A673 (cell line): Measurements from ENCODE around the gene FASN. TPM values are rescaled to one million over a fixed set of nuclear protein-coding genes. Genes with fewer than 3 reads are reported as not detected.

ENCODE experiments used
- BruUV-seq: library from RNA; stranded (reverse); fragments of 400-500 nt; replicated peaks from 2 replicates; lab custom pipeline; 2021; lab: Mats Ljungman, UMichigan
- CTCF ChIA-PET: fragments of 300-600 bp; sonication (Branson Sonifier 250); formaldehyde crosslinking; loops from one replicate; lab custom pipeline; 2022; ENCODE audit warnings: antibody characterized with exemption; lab: Charles Lee
- POLR2A ChIA-PET: fragments of 300-600 bp; sonication (Branson Sonifier 250); formaldehyde crosslinking; loops from one replicate; lab custom pipeline; 2022; ENCODE audit warnings: antibody characterized with exemption; ENCODE audit not compliant: low non-redundant PET; lab: Charles Lee
- DNase-seq: peaks from one replicate; pipeline ENCODE4 v3.0.0-alpha.2; 2015; ENCODE audit warnings: low spot score
- H3K27ac ChIP-seq: fragments of 200-600 bp; sonication (generic); 2 replicates; pipeline ENCODE4 v1.5.1; 2016; ENCODE audit warnings: mixed run types, low read depth, mild to moderate bottlenecking, mixed read lengths, antibody characterized with exemption, low read length; ENCODE audit not compliant: poor library complexity, severe bottlenecking
- H3K27me3 ChIP-seq: fragments of 200-600 bp; sonication (generic); replicated peaks from 2 replicates; pipeline ENCODE4 v1.6.1; 2017; ENCODE audit warnings: mixed run types, low read depth, mild to moderate bottlenecking, mixed read lengths, antibody characterized with exemption, low read length; ENCODE audit not compliant: insufficient read depth, poor library complexity
- H3K36me3 ChIP-seq: fragments of 200-600 bp; sonication (generic); 2 replicates; pipeline ENCODE4 v1.6.1; 2016; ENCODE audit warnings: mixed run types, mild to moderate bottlenecking, mixed read lengths, antibody characterized with exemption, low read length; ENCODE audit not compliant: insufficient read depth, poor library complexity, severe bottlenecking
- H3K4me1 ChIP-seq: fragments of 200-600 bp; sonication (generic); 2 replicates; pipeline ENCODE4 v1.6.1; 2017; ENCODE audit warnings: mixed run types, mild to moderate bottlenecking, mixed read lengths, antibody characterized with exemption, low read length; ENCODE audit not compliant: insufficient read depth, poor library complexity, severe bottlenecking
- H3K4me3 ChIP-seq: fragments of 200-600 bp; sonication (generic); 2 replicates; pipeline ENCODE4 v1.5.1; 2016; ENCODE audit warnings: low read depth, mixed run types, mild to moderate bottlenecking, mixed read lengths, low read length; ENCODE audit not compliant: poor library complexity, severe bottlenecking
- H3K9me3 ChIP-seq: fragments of 200-600 bp; sonication (generic); 2 replicates; pipeline ENCODE4 v1.6.1; 2016; ENCODE audit warnings: mixed run types, low read depth, mild to moderate bottlenecking, mixed read lengths, antibody characterized with exemption, low read length; ENCODE audit not compliant: poor library complexity, severe bottlenecking
- CTCF ChIP-seq: fragments of 300-800, 200-600 bp; sonication (generic); conservative IDR thresholded peaks from 2 replicates; pipeline ENCODE4 v1.5.1; 2017; ENCODE audit warnings: low read depth, mild to moderate bottlenecking, antibody characterized with exemption, low read length, moderate library complexity, mixed read lengths
- EZH2 ChIP-seq: fragments of 200-600 bp; sonication (generic); IDR thresholded peaks from 2 replicates; pipeline ENCODE4 v1.6.1; 2017; ENCODE audit warnings: borderline replicate concordance, low read depth, mild to moderate bottlenecking, mixed read lengths, antibody characterized with exemption, low read length; ENCODE audit not compliant: poor library complexity, severe bottlenecking
- intact Hi-C: fragments of 100-400 bp; cut with micrococcal nuclease; formaldehyde crosslinking; loops from one replicate; pipeline ENCODE4 v1.10.0; 2022; ENCODE audit not compliant: unreplicated experiment
- total RNA-seq: library from RNA; stranded (reverse); gene quantifications from 2 replicates; pipeline ENCODE4 v1.2.3, GENCODE V29; 2021

FASN gene
- total RNA-seq, 1 experiment from 2014 or later = 591 TPM

- CTCF ChIA-PET = interaction anchor here (1.6 kb wide), 1 partner anchor 24 kb away, joined by 4 read pairs; the partner anchor contains the start of gene DCXR
- Histone ChIP-seq H3K4me1 (peaks cover 5% of the 10 kb centered on the region), H3K27me3 (no peaks in the 10 kb centered on the region), H3K4me3 (no peak overlapping the region), H3K9me3 (no peaks in the 10 kb centered on the region), H3K36me3 (peaks cover 68% of the 10 kb centered on the region), H3K27ac (no peak overlapping the region)
- no peak for TF ChIP-seq EZH2
- TF ChIP-seq CTCF = no peak
- BruUV-seq = no TSS peak
- POLR2A ChIA-PET = no interaction called here
- intact Hi-C loops = no loop called here
- DNase-seq = no peak
Observed at GRCh38 chr17:82061047-82061925, 36.8 kb downstream of the FASN start.

- Histone ChIP-seq H3K4me1 (no peaks in the 10 kb centered on the region), H3K4me3 (no peak overlapping the region), H3K9me3 (no peaks in the 10 kb centered on the region), H3K27me3 (no peaks in the 10 kb centered on the region), H3K36me3 (peaks cover 75% of the 10 kb centered on the region), H3K27ac (no peak overlapping the region)
- TF ChIP-seq EZH2 (no peak), CTCF (no peak)
- POLR2A ChIA-PET = no interaction called here
- intact Hi-C loops = no loop called here
- no peak for DNase-seq
- no TSS peak for BruUV-seq
- CTCF ChIA-PET = interaction anchor here (1.6 kb wide), 1 partner anchor 23 kb away, joined by 4 read pairs; the partner anchor contains the start of gene DCXR
Observed at GRCh38 chr17:82060614-82061013, 37.4 kb downstream of the FASN start.

- Histone ChIP-seq H3K9me3 (no peaks in the 10 kb centered on the region), H3K27ac (no peak overlapping the region), H3K36me3 (peaks cover 81% of the 10 kb centered on the region), H3K4me3 (no peak overlapping the region), H3K27me3 (no peaks in the 10 kb centered on the region), H3K4me1 (no peaks in the 10 kb centered on the region)
- CTCF ChIA-PET = interaction anchor here (1.6 kb wide), 1 partner anchor 22 kb away, joined by 4 read pairs; the partner anchor contains the start of gene DCXR
- no TSS peak for BruUV-seq
- POLR2A ChIA-PET = no interaction called here
- TF ChIP-seq CTCF (no peak), EZH2 (no peak)
- no peak for DNase-seq
- intact Hi-C loops = no loop called here
Observed at GRCh38 chr17:82060001-82060380, 38.0 kb downstream of the FASN start.
